Activated CD8-positive, alpha-beta T cell treated with anti-CD3 and anti-CD28 coated beads for 36 hours (primary cell): Measurements from ENCODE around the gene SYT14. TPM values are rescaled to one million over a fixed set of nuclear protein-coding genes. Genes with fewer than 3 reads are reported as not detected.

Source experiments
- ATAC-seq: fragments of 200-7000 bp; cut with Tn5 transposase; one replicate; pipeline ENCODE4 v1.10.0; 2021; ENCODE audit warnings: mild to moderate bottlenecking, moderate library complexity
- CTCF ChIA-PET: fragments of 350-600 bp; sonication (Branson Sonifier 250); formaldehyde crosslinking; loops from one replicate; lab custom pipeline; 2021; ENCODE audit warnings: antibody characterized with exemption; lab: Charles Lee
- POLR2A ChIA-PET: fragments of 350-600 bp; sonication (Branson Sonifier 250); formaldehyde crosslinking; loops from one replicate; lab custom pipeline; 2021; ENCODE audit warnings: antibody characterized with exemption; lab: Charles Lee
- DNase-seq: peaks from one replicate; pipeline ENCODE4 v3.0.0-alpha.2; 2020
- H3K27ac Mint-ChIP-seq: one replicate; pipeline ENCODE4 v1.8.0; 2021; ENCODE audit warnings: mild to moderate bottlenecking, mixed read lengths
- H3K27me3 Mint-ChIP-seq: one replicate; pipeline ENCODE4 v1.8.0; 2021; ENCODE audit warnings: mixed read lengths
- H3K36me3 Mint-ChIP-seq: one replicate; pipeline ENCODE4 v1.8.0; 2021; ENCODE audit warnings: low read depth, mixed read lengths
- H3K4me1 Mint-ChIP-seq: one replicate; pipeline ENCODE4 v1.8.0; 2021; ENCODE audit warnings: low read depth, mixed read lengths
- H3K4me3 Mint-ChIP-seq: one replicate; pipeline ENCODE4 v1.8.0; 2021; ENCODE audit warnings: mild to moderate bottlenecking, moderate library complexity, mixed read lengths
- H3K9me3 Mint-ChIP-seq: one replicate; pipeline ENCODE4 v1.8.0; 2021; ENCODE audit warnings: mixed read lengths
- CTCF ChIP-seq: fragments of 200-600 bp; IDR thresholded peaks from one replicate; pipeline ENCODE4 v1.8.0; 2022; ENCODE audit warnings: antibody characterized with exemption, mild to moderate bottlenecking
- intact Hi-C: fragments of 100-400 bp; cut with micrococcal nuclease; formaldehyde crosslinking; loops from one replicate; pipeline ENCODE4 v1.10.0; 2022
- total RNA-seq, 2 experiments: library from RNA; stranded (reverse); gene quantifications; one replicate each; pipeline ENCODE4 v1.2.3, GENCODE V29; 2021

SYT14 gene
- total RNA-seq, 2 experiments from 2014 or later, result not detected

GRCh38 chr1:209996348-209996747 lies 58.3 kb downstream of the SYT14 start:
- ATAC-seq (no peak), DNase-seq (no peak)
- Mint-ChIP-seq H3K27ac (no peak overlapping the region), H3K4me1 (no peaks in the 10 kb centered on the region), H3K9me3 (no peaks in the 10 kb centered on the region), H3K27me3 (peaks cover 14% of the 10 kb centered on the region), H3K4me3 (no peak overlapping the region), H3K36me3 (no peaks in the 10 kb centered on the region)
- no peak for TF ChIP-seq CTCF
- ChIA-PET CTCF (no interaction called here), POLR2A (no interaction called here)
- intact Hi-C loops, result no loop called here

GRCh38 chr1:209999005-209999404 lies 61.0 kb downstream of the SYT14 start:
- POLR2A ChIA-PET, result no interaction called here
- H3K4me1 Mint-ChIP-seq, result no peaks in the 10 kb centered on the region
- no peak overlapping the region for H3K4me3 Mint-ChIP-seq
- DNase-seq, result no peak
- ATAC-seq, result no peak
- CTCF ChIA-PET, result no interaction called here
- H3K36me3 Mint-ChIP-seq, result no peaks in the 10 kb centered on the region
- H3K27ac Mint-ChIP-seq, result no peak overlapping the region
- TF ChIP-seq CTCF, result no peak
- H3K27me3 Mint-ChIP-seq, result peaks cover 4% of the 10 kb centered on the region
- intact Hi-C loops, result no loop called here
- H3K9me3 Mint-ChIP-seq, result no peaks in the 10 kb centered on the region

- no peaks in the 10 kb centered on the region for H3K9me3 Mint-ChIP-seq
- no peaks in the 10 kb centered on the region for H3K36me3 Mint-ChIP-seq
- H3K27me3 Mint-ChIP-seq, result peaks cover 2% of the 10 kb centered on the region
- H3K27ac Mint-ChIP-seq, result no peak overlapping the region
- DNase-seq (no peak), ATAC-seq (no peak)
- CTCF ChIA-PET, result no interaction called here
- intact Hi-C loops, result no loop called here
- POLR2A ChIA-PET, result no interaction called here
- TF ChIP-seq CTCF, result no peak
- no peak overlapping the region for H3K4me3 Mint-ChIP-seq
- H3K4me1 Mint-ChIP-seq, result no peaks in the 10 kb centered on the region
Measured at GRCh38 chr1:210001751-210002150, 63.7 kb downstream of the SYT14 start.

GRCh38 chr1:210003501-210003900 lies 65.5 kb downstream of the SYT14 start:
- Mint-ChIP-seq H3K4me1 (no peaks in the 10 kb centered on the region), H3K9me3 (no peaks in the 10 kb centered on the region), H3K27me3 (no peaks in the 10 kb centered on the region), H3K27ac (no peak overlapping the region), H3K4me3 (no peak overlapping the region), H3K36me3 (no peaks in the 10 kb centered on the region)
- CTCF ChIA-PET, result no interaction called here
- intact Hi-C loops, result no loop called here
- DNase-seq, result no peak
- no peak for TF ChIP-seq CTCF
- ATAC-seq, result no peak
- POLR2A ChIA-PET, result interaction anchor here (0.6 kb wide), 1 partner anchor 79 kb away, joined by 3 read pairs; no protein-coding TSS in a partner anchor

- Mint-ChIP-seq H3K27ac (no peak overlapping the region), H3K27me3 (peaks cover 1% of the 10 kb centered on the region), H3K4me1 (no peaks in the 10 kb centered on the region), H3K4me3 (no peak overlapping the region), H3K36me3 (no peaks in the 10 kb centered on the region), H3K9me3 (no peaks in the 10 kb centered on the region)
- ChIA-PET CTCF (no interaction called here), POLR2A (no interaction called here)
- no peak for ATAC-seq
- TF ChIP-seq CTCF, result no peak
- DNase-seq, result no peak
- intact Hi-C loops, result no loop called here
Measured at GRCh38 chr1:210010161-210010560, 72.1 kb downstream of the SYT14 start.
